Activated CD4-positive, alpha-beta T cell treated with anti-CD3 and anti-CD28 coated beads for 1 hour (primary cell): ENCODE data around the gene FLNB.

Experiments
- DNase-seq: peaks from one replicate; pipeline ENCODE4 v3.0.0-alpha.2; 2020

Gene FLNB

DNA sequence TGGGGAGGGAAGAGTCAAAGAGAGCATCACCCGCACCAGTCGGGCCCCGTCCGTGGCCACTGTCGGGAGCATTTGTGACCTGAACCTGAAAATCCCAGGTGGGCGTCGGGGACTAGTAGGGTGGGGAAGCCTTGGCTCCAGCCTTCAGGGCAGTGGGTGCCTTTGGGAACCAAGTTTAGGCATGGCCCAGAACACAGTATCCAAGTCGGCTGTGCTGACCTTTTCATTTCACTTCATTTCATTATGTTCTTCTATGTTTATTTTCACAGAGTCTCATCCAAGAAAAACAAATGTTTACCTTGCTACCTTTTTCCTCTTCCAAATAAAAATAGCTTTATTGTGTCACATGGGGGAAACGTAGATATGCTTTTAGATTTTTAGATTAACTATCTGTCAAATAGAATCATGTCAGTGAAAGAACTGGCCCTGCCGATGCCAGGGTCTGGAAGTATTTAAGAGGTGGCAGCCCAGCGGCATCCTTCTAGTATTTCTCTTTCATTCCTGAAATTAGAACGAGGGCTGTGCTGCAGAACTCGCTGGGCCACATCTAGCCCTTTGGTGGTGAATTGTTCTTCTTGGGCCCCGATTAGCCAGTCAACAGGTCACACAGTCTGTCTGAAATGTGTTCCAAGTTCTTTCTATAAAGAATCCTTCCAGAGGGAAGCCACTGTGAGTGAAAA is 142.0 kb downstream of the FLNB start:
- DNase-seq: no peak

GRCh38 chr3:58150810-58151199 is 142.6 kb downstream of the FLNB start:
- no peak for DNase-seq

- DNase-seq: no peak
These were observed 143.4 kb downstream of the FLNB start for GRCh38 chr3:58151637-58152036.

GRCh38 chr3:58152225-58153015 is 144.2 kb downstream of the FLNB start:
- DNase-seq: no peak

- no peak for DNase-seq
These were observed 145.1 kb downstream of the FLNB start for GRCh38 chr3:58153371-58153770.

GRCh38 chr3:58154626-58155449 is 146.6 kb downstream of the FLNB start:
- no peak for DNase-seq

GRCh38 chr3:58155838-58156237 is 147.6 kb downstream of the FLNB start:
- DNase-seq: no peak

GRCh38 chr3:58157700-58158099 is 149.5 kb downstream of the FLNB start:
- DNase-seq: no peak

DNA sequence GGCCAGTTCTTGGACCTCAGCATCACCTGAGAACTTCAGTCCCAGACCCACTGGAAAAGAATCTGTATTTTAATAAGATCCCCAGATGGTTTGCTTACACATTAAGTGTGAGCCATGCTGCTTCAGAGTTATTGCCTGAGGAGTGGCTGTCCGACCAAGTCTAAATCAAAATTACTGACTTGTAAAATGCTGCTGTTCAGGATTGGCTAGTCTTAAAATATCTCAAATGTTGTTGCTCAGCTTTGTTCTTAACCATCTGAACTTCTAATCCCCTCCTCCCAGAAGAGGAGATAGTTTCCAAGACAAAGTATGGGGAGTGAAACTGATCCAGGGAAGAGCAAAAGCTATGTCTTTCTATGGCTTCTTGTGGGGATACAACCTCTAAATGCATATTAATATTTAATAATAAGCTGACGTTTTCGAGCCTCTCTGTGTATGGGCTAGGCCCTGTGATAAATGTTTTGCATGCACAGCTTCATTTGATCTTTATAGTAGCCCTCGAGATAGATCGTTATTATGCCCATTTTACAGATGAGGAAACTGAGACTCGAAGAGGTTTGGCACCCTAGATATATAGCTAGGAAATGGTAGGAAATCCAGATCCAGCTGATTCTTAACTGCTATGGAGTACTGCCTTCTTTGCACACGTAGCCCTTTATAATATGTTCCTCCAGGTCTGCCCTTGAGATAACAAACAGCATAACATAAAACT is 150.4 kb downstream of the FLNB start:
- no peak for DNase-seq

DNA sequence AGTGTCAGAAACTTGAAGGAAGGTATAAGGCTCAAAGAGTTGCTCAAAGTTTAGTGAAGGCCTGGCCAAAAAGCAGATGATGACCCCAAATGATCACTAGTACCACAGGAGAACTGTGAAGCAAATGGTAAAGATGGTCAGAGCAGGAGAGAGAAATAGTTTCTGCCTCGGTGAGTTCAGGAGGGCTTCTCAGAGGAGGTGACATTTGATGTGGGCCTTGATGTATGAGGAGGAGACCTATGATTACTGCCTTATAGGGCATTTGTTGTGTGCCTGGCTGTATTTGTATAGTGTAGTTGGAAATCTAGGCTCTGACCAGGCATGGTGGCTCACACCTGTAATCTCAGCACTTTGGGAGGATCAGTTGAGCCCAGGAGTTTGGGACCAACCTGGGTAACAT is 152.2 kb downstream of the FLNB start:
- no peak for DNase-seq

DNA sequence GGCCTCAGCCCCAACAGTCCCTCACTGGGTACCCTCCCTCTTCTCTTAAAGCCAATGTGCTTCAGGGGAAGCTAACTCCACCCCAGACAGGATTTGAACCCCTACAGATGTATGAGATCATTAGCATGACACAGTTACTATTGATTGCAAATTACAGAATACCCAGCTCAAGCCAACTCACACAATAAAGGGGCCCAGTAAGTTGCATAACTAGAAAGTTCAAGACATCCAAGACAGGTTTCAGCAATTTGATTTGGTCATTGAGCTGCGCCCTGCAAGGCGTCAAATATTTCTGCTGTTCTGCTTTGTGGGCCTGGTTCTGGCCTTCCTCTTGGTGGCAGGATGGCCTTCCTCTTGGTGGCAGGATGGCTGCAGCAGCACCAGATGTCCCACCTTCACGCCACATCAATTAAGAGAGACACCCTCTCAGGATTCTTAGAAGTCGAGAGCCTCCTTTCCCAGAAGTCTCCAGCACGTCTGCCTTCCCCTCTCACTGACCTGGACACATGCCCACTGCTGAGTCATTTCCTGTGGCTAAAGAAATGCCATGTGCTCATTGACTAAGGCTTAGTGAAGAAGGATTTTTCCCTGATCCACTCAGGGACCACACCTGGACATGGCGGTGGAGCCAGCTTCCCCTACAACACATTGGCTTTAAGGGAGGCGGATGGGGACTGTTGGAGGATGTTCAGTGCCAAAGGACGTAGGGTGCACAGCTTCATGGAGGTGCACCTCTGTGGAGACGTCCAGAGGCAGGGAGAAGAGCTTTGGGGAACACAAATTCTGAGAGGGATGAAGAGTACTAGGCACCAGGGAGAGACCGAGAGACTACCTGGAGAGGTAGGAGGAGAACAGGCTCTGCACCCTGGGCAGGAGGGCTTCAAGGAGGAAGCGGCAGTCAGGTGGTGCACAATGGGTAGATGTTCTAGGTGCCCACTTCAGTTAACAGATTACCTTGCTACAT is 153.5 kb downstream of the FLNB start:
- no peak for DNase-seq

DNA sequence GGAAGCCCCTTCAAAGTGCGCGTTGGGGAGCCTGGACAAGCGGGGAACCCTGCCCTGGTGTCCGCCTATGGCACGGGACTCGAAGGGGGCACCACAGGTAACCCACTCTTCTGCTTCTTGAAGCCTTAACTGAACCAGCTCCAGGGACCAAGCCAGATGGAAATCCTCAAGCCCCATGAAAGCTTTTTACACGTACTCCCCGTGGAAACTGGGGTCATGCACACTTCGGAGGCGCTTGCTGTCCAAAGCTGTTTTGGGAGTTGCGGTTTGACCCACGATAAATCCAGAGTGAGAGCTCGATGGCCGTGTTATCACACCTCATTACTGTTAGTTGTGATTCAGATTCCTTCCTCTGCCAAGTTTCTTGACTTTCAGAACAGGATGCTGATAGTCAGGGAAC is 155.0 kb downstream of the FLNB start:
- no peak for DNase-seq

DNA sequence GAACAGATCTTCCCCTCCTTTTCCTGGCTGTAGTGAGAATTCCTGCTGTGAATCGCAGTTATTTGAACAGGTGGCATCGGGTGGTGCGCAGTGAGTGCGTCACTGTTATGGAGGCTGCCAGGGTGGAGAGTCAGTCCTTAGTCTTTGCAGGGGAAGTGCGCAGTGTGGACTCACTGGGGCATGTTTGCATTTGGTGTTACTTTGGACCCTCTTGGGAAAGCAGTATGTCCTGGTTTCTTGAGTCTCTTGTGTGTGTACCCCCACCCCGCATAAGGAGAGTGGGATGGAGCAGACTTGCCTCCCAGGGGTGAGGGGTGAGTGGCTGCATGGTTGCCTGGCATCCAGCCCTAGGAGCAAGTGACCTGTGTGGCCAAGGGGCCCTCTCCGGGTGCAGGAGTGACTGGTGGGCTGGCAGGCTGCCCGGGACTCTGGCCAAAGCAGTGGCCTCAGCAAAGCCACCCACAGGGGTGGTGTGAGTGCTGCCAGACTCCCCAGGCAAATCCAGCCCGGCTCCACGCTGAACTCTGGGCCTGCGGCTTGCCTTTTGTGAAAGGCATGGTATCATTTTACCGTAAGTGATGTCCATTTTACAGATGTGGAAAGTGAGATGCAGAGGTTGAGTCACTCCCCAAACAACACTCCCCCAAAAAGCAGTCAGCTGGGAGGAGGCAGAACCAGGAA is 156.1 kb downstream of the FLNB start:
- DNase-seq: no peak

DNA sequence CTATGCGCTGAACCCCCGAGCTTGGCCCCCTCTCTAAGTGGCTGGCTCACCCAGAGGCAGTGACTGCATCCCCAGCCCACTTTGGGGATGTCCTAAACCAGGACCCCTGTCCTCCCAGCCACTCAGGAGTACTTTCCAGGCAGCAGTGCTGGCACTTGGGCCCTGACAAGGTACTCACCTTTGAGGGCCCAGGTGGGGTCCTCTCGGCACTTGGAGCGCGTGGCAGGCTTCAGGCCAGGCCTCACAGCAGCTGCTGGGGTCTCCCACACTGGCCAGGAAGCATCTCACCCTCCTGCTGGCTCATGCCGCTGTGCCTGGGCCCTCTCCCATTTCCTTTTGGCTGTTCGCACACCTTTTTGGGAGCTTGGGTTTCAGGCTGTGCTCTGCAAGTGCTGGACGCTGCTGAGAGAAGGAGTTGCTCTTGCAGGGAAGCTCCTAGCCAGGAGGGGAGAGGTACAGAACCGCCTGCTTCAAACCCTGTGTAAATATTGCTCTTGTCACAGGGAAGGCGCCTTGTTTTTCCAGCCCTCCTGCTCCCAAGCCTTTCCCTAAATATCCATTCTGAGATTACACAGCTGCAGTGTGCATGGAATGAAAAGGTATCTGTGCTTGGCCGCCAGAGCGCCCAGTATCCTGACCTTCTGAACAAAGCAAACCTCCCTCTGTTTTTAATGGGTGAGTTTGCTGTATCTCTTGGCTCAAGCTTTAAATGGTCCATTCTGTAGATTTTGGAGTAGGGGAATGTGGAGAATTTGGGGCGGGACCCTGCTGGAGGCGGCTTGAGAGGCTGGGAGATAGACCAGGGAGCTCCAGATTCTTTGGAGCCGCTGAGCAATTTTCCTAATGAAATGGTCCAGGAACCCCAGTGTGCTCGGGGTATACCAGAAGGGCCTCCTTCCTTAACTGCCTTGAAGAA is 156.9 kb downstream of the FLNB start:
- no peak for DNase-seq

GRCh38 chr3:58167431-58168351 is 159.5 kb downstream of the FLNB start:
- DNase-seq: no peak

GRCh38 chr3:58168498-58168897 is 160.3 kb downstream of the FLNB start:
- DNase-seq: no peak

DNA sequence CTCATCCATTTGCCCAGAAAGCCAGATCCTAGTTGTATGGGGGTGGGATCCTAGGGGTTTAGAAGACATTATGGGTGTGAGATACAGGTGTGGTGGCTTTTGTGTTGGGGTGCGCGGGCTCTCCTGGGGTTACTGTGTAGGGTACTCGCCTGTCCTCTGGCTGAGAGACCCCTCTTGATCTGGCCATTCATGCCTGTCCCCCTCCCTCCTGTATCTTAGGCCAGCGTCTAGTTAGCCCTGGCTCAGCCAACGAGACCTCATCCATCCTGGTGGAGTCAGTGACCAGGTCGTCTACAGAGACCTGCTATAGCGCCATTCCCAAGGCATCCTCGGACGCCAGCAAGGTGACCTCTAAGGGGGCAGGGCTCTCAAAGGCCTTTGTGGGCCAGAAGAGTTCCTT is 161.1 kb downstream of the FLNB start:
- DNase-seq: no peak

GRCh38 chr3:58170376-58170775 is 162.2 kb downstream of the FLNB start:
- DNase-seq: no peak

- DNase-seq: no peak
These were observed 162.9 kb downstream of the FLNB start for GRCh38 chr3:58171126-58171525.
